Breast epithelium (tissue), 3 donors: ENCODE measurements around the gene SUPT16H.

Source experiments
- CTCF ChIP-seq, 3 donors: fragments of 450-650 bp; IDR thresholded peaks; one replicate each; pipeline ENCODE4 v1.5.1; 2016 to 2017; ENCODE audit warnings: antibody characterized with exemption in 3 of 3, mild to moderate bottlenecking in 3 of 3, moderate library complexity in 3 of 3
- POLR2A ChIP-seq: fragments of 450-650 bp; IDR thresholded peaks from one replicate; pipeline ENCODE4 v1.6.1; 2016; ENCODE audit warnings: antibody characterized with exemption, mild to moderate bottlenecking, moderate library complexity
- POLR2AphosphoS5 ChIP-seq, 3 donors: sonication (generic); formaldehyde crosslinking; IDR thresholded peaks; one replicate each; pipeline ENCODE4 v1.6.1; 2017; ENCODE audit warnings: antibody characterized with exemption in 3 of 3

- no peak for TF ChIP-seq POLR2A
- TF ChIP-seq CTCF (IDR thresholded peaks at IDR 0.05): no peak
- no peak for TF ChIP-seq POLR2AphosphoS5 (IDR thresholded peaks at IDR 0.05)
These were observed 1.5 kb upstream of the SUPT16H start for GRCh38 chr14:21385188-21385904.
